GM12878 (cell line): Measurements from ENCODE around the gene ADAP1. TPM values are rescaled to one million over a fixed set of nuclear protein-coding genes. Genes with fewer than 3 reads are reported as not detected.

Experiments
- ESRRA ChIP-seq: IDR thresholded peaks from 2 replicates; pipeline ENCODE4 v1.6.1; 2012; ENCODE audit warnings: mild to moderate bottlenecking, low read length, improper control_type of control experiment
- HDAC6 ChIP-seq: fragments of 200-600 bp; sonication (generic); IDR thresholded peaks from one replicate; pipeline ENCODE4 v1.8.0; 2017; ENCODE audit warnings: antibody characterized with exemption; ENCODE audit not compliant: unreplicated experiment
- SMAD1 ChIP-seq: fragments of 450-650 bp; IDR thresholded peaks from 2 replicates; pipeline ENCODE4 v1.6.1; 2018; ENCODE audit warnings: mild to moderate bottlenecking, low read depth; ENCODE audit not compliant: partially characterized antibody
- polyA plus RNA-seq, 11 experiments: library from polyadenylated mRNA; depleted of rRNA in 4 of 11; unstranded in 6 of 11; stranded (reverse) in 5 of 11; fragments of >200 nt; fragmentation: Nextera tagmentation in 4 of 11; fragmentation: Illumina TruSeq in 1 of 11; extraction: Ambion mirVana in 4 of 11; extraction: Trizol in 1 of 11; gene quantifications; 1 replicate in 1 of 11; 2 replicates in 10 of 11; pipeline versions ENCODE4 v1.2.1 to v1.2.3, GENCODE V29; 2011 to 2016; ENCODE audit warnings: inconsistent platforms in 2 of 11, missing spikeins in 2 of 11, low read depth in 1 of 11
- total RNA-seq, 4 experiments: library from RNA; depleted of rRNA in 3 of 4; stranded (reverse); fragments of >200 nt in 3 of 4; fragmentation: Illumina TruSeq in 1 of 4; extraction: Trizol in 1 of 4; gene quantifications; 2 replicates each; pipeline versions ENCODE4 v1.2.1 to v1.2.3, GENCODE V29; 2013 to 2021
- TF ChIP-seq, protein P1 (sequence below): IDR thresholded peaks from 2 replicates; pipeline ENCODE4 v1.6.1; 2011; ENCODE audit warnings: borderline replicate concordance, low read depth, mild to moderate bottlenecking, moderate library complexity, mixed read lengths, low read length; ENCODE audit not compliant: insufficient read depth; ENCODE audit errors: extremely low read length
- TF ChIP-seq, protein P2 (sequence below): fragments of 450-650 bp; IDR thresholded peaks from 2 replicates; pipeline ENCODE4 v1.6.1; 2016; ENCODE audit warnings: mild to moderate bottlenecking, moderate library complexity, borderline replicate concordance

ADAP1 gene
- total and polyA plus RNA-seq, 10 of the 15 experiments (the other 5 are each of a cell fraction or from before 2014, with no cell fraction given): 0.22 to 44.2 (median 22.0) TPM; not detected in 1

DNA sequence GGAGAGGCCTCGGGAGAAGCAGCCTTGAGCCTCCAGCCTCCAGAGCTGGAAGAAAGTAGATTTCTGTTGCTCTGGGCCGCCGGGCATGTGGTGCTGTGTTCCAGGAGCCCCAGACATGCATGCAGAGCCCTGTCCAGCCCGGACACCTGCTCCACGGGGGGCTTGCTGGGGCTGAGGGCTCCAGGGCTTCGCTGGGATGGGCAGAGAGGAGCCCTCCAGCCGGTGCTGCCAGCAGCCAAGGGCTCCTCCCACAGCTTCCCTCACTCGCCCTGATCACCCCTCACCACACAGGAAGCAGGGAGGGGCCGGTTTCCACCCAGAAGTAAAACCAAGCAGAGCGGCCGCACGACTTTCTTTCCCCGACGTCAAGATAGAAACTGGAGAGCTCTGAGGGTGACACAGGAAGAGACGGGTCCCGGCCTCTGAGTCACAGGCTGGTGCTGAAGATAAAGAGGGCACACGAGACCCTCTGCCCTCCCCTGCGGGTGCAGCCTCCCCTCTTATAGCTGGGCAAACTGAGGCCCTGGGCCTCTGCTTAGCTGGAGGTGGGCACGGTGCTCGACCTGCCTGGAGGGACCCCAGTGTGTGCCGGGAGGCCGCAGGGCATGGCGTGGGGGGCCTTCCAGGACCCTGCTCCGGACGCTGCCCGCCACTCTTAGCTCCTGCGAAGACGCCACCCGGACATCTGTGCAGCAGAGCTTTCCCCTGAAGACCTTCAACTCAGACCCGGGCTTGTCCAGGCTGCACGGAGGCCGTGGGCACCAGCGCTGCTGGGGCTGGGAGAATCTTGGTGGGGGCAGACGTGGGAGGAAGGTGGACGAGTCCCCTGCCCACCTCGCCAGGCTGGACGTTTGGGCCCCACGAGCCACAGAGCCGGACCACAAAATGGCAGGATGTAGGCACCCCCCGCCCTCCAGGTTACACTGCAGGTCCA is 31.1 kb downstream of the ADAP1 start (continued):
- TF ChIP-seq HDAC6 (no peak), ESRRA (no peak), SMAD1 (no peak)
- TF ChIP-seq, protein P1, sequence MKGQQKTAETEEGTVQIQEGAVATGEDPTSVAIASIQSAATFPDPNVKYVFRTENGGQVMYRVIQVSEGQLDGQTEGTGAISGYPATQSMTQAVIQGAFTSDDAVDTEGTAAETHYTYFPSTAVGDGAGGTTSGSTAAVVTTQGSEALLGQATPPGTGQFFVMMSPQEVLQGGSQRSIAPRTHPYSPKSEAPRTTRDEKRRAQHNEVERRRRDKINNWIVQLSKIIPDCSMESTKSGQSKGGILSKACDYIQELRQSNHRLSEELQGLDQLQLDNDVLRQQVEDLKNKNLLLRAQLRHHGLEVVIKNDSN: no peak
- TF ChIP-seq, protein P2, sequence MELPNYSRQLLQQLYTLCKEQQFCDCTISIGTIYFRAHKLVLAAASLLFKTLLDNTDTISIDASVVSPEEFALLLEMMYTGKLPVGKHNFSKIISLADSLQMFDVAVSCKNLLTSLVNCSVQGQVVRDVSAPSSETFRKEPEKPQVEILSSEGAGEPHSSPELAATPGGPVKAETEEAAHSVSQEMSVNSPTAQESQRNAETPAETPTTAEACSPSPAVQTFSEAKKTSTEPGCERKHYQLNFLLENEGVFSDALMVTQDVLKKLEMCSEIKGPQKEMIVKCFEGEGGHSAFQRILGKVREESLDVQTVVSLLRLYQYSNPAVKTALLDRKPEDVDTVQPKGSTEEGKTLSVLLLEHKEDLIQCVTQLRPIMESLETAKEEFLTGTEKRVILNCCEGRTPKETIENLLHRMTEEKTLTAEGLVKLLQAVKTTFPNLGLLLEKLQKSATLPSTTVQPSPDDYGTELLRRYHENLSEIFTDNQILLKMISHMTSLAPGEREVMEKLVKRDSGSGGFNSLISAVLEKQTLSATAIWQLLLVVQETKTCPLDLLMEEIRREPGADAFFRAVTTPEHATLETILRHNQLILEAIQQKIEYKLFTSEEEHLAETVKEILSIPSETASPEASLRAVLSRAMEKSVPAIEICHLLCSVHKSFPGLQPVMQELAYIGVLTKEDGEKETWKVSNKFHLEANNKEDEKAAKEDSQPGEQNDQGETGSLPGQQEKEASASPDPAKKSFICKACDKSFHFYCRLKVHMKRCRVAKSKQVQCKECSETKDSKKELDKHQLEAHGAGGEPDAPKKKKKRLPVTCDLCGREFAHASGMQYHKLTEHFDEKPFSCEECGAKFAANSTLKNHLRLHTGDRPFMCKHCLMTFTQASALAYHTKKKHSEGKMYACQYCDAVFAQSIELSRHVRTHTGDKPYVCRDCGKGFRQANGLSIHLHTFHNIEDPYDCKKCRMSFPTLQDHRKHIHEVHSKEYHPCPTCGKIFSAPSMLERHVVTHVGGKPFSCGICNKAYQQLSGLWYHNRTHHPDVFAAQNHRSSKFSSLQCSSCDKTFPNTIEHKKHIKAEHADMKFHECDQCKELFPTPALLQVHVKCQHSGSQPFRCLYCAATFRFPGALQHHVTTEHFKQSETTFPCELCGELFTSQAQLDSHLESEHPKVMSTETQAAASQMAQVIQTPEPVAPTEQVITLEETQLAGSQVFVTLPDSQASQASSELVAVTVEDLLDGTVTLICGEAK: peak; percentile 49; the same call in 1 of the 2 replicates
- TF ChIP-seq, all 136 proteins: peak for 63
